A549 treated with AZD9567 at 1 μM for 4 hours (cell line): ENCODE measurements around the gene EVI5L. TPM values are rescaled to one million over a fixed set of nuclear protein-coding genes. Genes with fewer than 3 reads are reported as not detected.

Experiments used
- total RNA-seq: library from RNA; stranded (reverse); fragments of 200-300 nt; extraction: Qiagen RNA extraction; gene quantifications from 5 replicates; pipeline ENCODE4 v1.2.3, GENCODE V29; 2022; ENCODE audit not compliant: insufficient read depth

The EVI5L gene
- total RNA-seq: 0.50 to 2.1 TPM (median 1.9 TPM) in 5 replicates

GRCh38 chr19:7829561-7830271 is at the start of gene EVI5L:
TSS of gene EVI5L (plus strand) at chr19:7830218. CDS start at chr19:7846543, 16,325 bp downstream.

GRCh38 chr19:7874076-7874896 is 44.3 kb downstream of the EVI5L start, which contains the start of gene PRR36:
TSS of gene PRR36 (minus strand) at chr19:7874390. CDS start at chr19:7873689, 701 bp downstream.

GRCh38 chr19:7888145-7888825 is 58.3 kb downstream of the EVI5L start, which contains the start of gene LRRC8E:
TSS of gene LRRC8E (plus strand) at chr19:7888510. CDS start at chr19:7895604, 7,094 bp downstream.

GRCh38 chr19:7903244-7904073 is 73.4 kb downstream of the EVI5L start, which contains the start of gene MAP2K7:
TSS of gene MAP2K7 (plus strand) at chr19:7903877. CDS start at chr19:7903945, 68 bp downstream.

Other genes with a start within 250 kb of the EVI5L start
- gene CAMSAP3, start 234.4 kb upstream of the EVI5L start, total RNA-seq: 3.7 to 5.3 TPM (median 5.1 TPM) in 5 replicates
- gene XAB2, start 200.7 kb upstream of the EVI5L start, total RNA-seq: 22.4 to 28.1 TPM (median 26.4 TPM) in 5 replicates
- gene PET100, start 200.4 kb upstream of the EVI5L start, total RNA-seq: 51.5 to 94.9 TPM (median 56.4 TPM) in 5 replicates
- not detected in 5 replicates for gene PCP2, start 196.5 kb upstream of the EVI5L start, total RNA-seq
- 31.8 to 47.5 TPM (median 40.8 TPM) in 5 replicates for gene STXBP2, start 193.1 kb upstream of the EVI5L start, total RNA-seq
- gene RETN, start 161.2 kb upstream of the EVI5L start, total RNA-seq: not detected in 5 replicates
- gene MCEMP1, start 153.1 kb upstream of the EVI5L start, total RNA-seq: not detected in 5 replicates
- 35.2 to 107 TPM (median 103 TPM) in 5 replicates for gene TRAPPC5, start 149.4 kb upstream of the EVI5L start, total RNA-seq
- not detected in 5 replicates for gene FCER2, start 128.1 kb upstream of the EVI5L start, total RNA-seq
- not detected in 5 replicates for gene CLEC4G, start 98.1 kb upstream of the EVI5L start, total RNA-seq
- gene CD209, start 82.7 kb upstream of the EVI5L start, total RNA-seq: not detected in 5 replicates
- 0.07 TPM in 1 of 5 replicates, not detected in the others for gene CLEC4M, start 67.0 kb upstream of the EVI5L start, total RNA-seq
- 0.28 to 0.43 TPM (median 0.42 TPM) in 5 replicates for gene PRR36, start 44.2 kb downstream of the EVI5L start, total RNA-seq
- gene LRRC8E, start 58.3 kb downstream of the EVI5L start, total RNA-seq: 5.4 to 7.3 TPM (median 6.9 TPM) in 5 replicates
- gene MAP2K7, start 73.7 kb downstream of the EVI5L start, total RNA-seq: 15.0 to 21.0 TPM (median 17.3 TPM) in 5 replicates
- 1.5 to 2.1 TPM (median 1.8 TPM) in 4 of 5 replicates, not detected in the other for gene TGFBR3L, start 84.6 kb downstream of the EVI5L start, total RNA-seq
- 18.0 to 35.2 TPM (median 31.9 TPM) in 5 replicates for gene SNAPC2, start 90.1 kb downstream of the EVI5L start, total RNA-seq
- 11.2 to 22.0 TPM (median 19.2 TPM) in 5 replicates for gene CTXN1, start 95.9 kb downstream of the EVI5L start, total RNA-seq
- gene TIMM44, start 113.4 kb downstream of the EVI5L start, total RNA-seq: 27.3 to 34.5 TPM (median 31.7 TPM) in 5 replicates
- 60.1 to 95.6 TPM (median 65.4 TPM) in 5 replicates for gene ELAVL1, start 175.4 kb downstream of the EVI5L start, total RNA-seq
- not detected in 5 replicates for gene CCL25, start 222.5 kb downstream of the EVI5L start, total RNA-seq